HG03558 (cell line): ENCODE data around the gene LDLRAD3.
"Not testable (repeated sequence)": the region's sequence is repeated elsewhere in the genome, so short reads cannot be mapped to it uniquely, and the experiment has no call there.

Experiments
- ATAC-seq: cut with Tn5 transposase; IDR thresholded peaks from one replicate; pipeline ENCODE4 v1.9.1; 2021; ENCODE audit warnings: moderate number of reproducible peaks; ENCODE audit not compliant: unreplicated experiment; ENCODE audit errors: extremely low read depth

The LDLRAD3 gene

GRCh38 chr11:36186340-36187175 lies 242.7 kb downstream of the LDLRAD3 start:
- ATAC-seq = no peak

GRCh38 chr11:36187622-36188021 lies 243.8 kb downstream of the LDLRAD3 start:
- ATAC-seq = no peak

- ATAC-seq = not testable (repeated sequence)
These were observed 245.9 kb downstream of the LDLRAD3 start for GRCh38 chr11:36189735-36190134.

DNA sequence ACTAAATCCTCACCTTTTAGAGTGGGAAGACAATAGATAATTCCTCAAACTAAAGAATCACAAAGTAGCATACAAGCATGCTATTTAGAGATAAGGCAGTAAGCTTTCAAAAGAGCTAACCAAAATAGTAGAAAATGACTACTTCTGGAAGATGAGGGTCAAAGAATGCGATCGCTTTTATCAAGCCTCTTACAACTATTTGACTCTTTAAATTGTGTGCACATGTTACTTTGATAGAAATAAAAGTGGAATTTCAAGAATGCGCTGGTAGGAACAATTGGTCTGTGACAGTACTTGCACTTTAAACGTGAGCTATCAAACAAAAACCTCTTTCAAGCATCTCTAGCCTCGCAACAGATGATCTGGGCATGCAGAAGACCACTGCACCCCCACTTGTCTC lies 248.1 kb downstream of the LDLRAD3 start:
- no peak for ATAC-seq

DNA sequence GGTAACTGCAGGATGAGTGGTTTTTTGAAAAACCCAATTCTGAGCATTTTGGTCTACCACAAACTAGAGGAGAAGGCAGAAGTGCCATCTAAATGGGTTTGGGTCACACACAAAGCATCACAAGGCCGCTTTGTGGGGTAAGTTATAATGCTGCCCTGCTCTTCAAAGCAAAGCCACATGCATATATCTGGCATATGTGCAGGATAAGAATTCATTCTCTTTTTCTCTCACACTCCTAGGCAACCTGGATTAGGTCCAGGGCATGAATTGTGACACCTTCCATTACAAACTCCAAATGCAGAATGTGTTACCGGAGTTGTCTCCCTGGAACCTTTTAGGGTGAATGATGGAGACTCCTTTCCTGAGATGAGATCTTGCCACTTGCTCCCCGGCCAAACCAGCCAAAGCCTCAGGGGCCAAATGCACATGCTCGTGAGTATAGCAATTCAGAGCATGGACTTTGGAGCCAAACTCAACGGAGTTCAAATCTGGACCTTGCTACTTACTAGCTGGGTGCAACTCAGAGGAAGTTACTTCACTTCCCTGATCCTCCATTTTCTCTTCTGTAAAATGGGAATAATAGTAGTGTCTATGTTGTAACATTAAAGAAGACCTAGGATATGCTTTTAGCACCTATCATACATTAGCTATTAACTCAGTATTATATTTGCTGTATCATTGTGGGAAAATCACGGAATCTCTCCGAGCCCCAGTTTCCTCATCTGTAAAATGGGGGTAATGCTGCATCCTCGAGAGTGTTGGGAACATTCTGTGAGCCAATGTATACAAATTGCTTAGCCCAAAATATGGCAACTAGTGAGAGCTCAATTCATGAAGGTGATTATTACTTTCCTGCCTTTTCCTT lies 248.8 kb downstream of the LDLRAD3 start:
- ATAC-seq = no peak

DNA sequence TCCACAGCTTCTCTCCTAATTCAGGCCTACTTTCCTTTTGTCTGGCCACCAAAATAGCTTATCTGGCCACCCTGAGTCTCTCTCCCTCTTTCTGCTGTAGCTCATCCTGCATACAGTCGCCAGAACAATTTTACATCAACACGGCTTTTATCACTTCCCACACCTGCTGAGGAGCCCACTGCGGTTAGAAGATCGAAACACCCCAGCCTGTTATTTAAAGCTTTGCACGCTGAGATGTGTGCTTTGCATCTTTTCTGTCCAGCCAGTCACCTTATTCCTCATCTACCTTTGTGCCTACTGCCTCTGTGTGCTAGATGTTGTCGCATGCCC lies 249.4 kb downstream of the LDLRAD3 start:
- ATAC-seq = no peak

- no peak for ATAC-seq
These were observed 249.9 kb downstream of the LDLRAD3 start for GRCh38 chr11:36193721-36194120.

GRCh38 chr11:36195496-36196354 lies 251.9 kb downstream of the LDLRAD3 start:
- no peak for ATAC-seq

GRCh38 chr11:36196411-36196998 lies 252.6 kb downstream of the LDLRAD3 start:
- no peak for ATAC-seq

DNA sequence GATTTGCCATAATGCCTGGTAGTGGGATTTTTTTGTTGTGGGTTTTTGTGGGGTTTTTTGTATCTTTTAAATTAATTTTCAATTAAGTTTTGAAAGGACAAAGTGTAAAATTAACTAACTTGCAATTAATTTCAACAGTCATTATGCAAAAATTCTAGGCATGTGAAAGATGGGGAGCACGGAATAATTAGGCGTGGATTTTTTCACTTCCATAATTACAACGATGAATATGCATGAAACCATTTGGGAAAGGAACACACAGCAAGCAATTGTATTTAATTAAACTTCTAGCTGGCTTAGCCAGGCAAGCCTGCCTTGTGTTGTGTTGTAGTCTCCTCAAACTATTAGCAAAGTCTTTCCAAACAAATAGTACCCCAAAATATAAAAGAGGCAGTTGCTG lies 257.5 kb downstream of the LDLRAD3 start:
- ATAC-seq = no peak

- no peak for ATAC-seq
These were observed 261.7 kb downstream of the LDLRAD3 start for GRCh38 chr11:36205536-36205935.

GRCh38 chr11:36210529-36210928 lies 266.7 kb downstream of the LDLRAD3 start:
- no peak for ATAC-seq

DNA sequence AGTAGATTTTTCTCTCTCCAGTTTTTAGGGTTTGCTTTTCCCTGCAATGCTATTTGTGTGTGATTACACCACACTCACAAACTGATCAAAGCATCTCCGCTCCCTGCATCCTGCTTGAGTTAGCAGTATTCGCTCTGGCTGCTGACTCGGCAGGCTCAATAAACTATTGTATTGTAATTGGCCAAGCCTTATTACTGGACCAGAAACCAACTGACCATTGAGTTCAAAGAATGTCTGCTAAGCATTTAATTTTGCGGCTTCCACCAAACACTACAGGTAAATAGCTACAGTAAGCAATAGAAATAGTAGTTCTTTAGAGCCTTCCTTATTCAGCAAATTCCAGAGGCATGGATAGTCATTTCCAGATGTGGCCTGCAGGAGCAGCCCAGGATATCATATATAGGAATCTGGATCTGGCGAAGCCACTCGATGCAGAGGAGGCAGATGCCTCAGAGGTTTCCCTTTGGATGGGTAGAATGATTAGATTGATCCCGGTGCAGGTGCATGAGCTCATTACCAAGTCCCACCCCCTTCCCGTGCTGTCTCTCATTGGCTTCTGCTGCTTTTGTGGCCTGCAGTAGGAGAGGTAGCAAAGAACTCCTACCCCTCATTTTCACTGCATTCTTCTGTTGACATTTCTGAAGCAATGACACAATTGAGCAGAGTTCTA lies 268.0 kb downstream of the LDLRAD3 start:
- no peak for ATAC-seq

GRCh38 chr11:36212564-36213392 lies 268.9 kb downstream of the LDLRAD3 start:
- no peak for ATAC-seq

- no peak for ATAC-seq
These were observed 269.6 kb downstream of the LDLRAD3 start for GRCh38 chr11:36213393-36213840.

DNA sequence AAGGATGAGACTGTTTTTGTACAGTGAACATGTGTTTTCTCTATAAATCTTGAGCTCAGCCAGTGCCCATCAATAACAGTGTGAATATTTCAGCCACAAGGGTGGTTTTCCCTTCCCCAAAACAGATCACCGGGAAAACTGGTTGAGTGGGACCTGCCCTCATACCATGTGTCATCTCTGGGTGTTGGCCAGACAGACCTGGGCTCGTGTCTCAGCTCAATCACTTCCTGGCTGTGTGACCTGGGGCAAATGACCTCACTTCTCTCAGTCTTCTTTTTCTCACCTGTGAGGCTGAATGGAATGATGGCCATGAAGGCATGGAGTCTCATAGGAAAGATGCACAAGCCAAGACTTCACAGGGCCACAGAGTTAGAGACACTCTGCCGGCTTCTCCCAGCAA lies 270.6 kb downstream of the LDLRAD3 start:
- ATAC-seq = no peak

DNA sequence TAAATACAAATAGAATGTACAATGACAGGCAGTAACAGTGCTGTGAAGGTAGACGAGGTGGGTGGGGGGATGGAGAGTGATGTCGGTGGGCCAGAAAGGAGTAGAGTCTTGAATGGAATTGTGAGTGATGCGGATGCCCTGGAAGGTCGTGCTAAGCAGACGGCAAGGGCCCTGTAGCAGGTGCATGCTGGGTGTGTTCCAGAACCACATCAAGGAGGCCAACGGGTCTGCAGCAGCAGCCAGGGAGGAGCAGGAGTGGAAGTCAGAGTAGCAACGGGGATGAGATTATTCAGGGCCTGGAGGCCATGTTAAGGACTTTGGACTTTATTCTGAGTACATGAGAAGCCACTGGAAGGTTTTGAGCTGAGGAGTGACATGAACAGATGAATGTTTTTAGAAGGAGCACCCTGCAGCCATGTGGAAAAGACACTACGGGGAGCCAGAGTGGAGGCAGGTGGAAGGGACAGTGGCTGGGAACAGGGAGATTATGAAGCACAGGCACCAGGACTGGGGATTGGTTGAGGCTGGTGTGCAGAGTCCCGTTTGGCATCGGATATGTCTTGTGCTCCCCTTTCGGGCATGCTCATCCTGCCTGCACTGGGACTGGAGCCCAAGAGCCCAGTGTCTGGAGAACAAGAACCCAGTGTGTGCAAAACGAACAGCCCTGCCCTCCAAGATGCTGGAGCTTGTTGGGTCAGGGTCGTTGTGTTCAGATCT lies 271.3 kb downstream of the LDLRAD3 start:
- no peak for ATAC-seq

DNA sequence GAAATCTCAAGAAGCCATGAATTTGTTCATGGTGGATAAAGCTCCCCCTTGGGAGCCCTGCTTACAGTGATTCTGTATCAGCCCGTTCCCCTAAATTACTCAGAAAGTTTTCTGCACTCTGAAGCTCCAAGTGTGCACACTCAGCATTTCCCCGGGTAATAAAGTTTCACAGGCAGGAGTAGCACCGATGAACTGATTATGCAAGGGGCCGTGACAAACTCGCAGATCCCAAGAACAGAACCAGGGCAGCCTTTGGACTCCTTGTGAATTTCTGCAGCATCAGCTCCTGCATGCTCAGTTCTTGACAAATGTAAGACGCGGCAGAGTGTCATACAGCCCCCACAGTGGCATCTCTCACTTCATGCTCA lies 271.8 kb downstream of the LDLRAD3 start:
- no peak for ATAC-seq
